Activated gamma-delta T cell (primary cell): ENCODE measurements around the gene AAGAB.

ENCODE experiments used
- DNase-seq: peaks from one replicate; lab custom pipeline; 2025; lab: John Stamatoyannopoulos, UW

Gene AAGAB

DNA sequence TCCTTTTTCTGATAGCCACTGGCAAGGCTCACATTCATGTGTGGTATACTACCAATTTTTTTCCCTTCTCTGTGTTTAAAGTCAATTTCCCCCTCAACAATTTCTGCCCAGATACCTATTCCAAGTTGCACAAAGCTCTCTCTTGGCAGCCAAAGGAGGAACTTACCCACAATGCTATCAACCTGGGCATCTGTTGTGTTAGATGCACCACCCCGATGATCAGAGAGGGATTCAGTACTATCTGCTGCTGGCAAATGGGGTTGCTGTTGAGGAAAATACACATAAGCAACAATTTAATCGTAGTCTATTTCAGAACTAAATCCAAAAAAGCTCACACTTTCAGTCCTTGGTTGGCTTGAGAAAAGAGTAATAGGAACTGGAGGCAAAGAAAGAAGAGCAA lies 46.1 kb downstream of the AAGAB start:
- DNase-seq: no peak

DNA sequence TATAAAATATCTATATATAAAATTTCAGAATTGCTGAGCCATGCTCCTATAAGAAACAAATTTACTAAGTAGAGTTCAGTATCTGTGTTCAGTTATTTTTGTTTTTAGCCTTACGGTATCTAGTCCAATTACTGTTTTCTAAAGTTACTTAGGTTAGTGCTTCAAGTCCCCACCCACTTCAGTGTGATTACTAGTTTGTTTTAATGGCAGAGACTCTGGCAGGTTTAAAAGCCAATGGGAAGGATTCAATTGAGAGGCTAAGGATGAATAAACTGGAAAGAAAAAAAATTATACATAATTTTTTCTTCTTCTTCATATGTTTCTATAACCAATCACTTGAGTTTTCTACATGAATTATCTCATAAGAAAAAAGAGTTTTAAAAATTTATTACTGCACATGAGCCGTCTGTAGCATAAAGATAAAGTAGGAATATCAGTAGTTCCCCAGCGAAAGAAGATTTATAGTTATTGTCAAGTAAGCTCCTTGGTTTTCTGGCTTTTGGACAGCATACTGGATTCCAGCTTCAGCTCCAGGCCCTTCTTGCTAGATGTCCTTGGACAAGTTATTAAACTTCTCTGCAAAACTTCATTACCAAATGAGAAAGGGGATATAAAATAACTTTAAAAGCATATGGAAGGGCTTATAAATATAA lies 46.8 kb downstream of the AAGAB start:
- no peak for DNase-seq

DNA sequence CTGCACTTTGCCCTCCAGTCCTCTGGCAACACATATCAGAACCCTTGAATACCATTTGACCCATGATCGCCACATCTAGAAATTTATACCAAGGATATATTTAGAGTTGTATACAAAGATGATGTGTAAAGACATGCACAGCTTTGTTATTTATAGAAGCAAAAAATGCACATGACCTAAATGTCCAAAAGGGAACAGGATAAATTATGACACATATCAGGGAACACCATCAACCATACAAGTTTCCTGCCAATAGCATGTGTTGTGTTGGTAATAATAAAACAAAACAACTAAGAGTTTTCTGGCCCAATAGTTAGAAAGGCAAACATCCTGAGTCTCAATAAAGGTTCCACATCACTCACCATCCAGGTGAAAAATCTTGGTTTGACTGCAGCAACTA lies 51.5 kb downstream of the AAGAB start:
- no peak for DNase-seq

- no peak for DNase-seq
These were observed 52.4 kb downstream of the AAGAB start for GRCh38 chr15:67202091-67202490.

GRCh38 chr15:67201136-67201535 lies 53.3 kb downstream of the AAGAB start:
- no peak for DNase-seq

- no peak for DNase-seq
These were observed 54.3 kb downstream of the AAGAB start for GRCh38 chr15:67199881-67200763.

- DNase-seq: no peak
These were observed 55.1 kb downstream of the AAGAB start for GRCh38 chr15:67199391-67199790.

GRCh38 chr15:67198157-67198754 lies 56.2 kb downstream of the AAGAB start:
- DNase-seq: no peak

- no peak for DNase-seq
These were observed 57.1 kb downstream of the AAGAB start for GRCh38 chr15:67197364-67197695.

DNA sequence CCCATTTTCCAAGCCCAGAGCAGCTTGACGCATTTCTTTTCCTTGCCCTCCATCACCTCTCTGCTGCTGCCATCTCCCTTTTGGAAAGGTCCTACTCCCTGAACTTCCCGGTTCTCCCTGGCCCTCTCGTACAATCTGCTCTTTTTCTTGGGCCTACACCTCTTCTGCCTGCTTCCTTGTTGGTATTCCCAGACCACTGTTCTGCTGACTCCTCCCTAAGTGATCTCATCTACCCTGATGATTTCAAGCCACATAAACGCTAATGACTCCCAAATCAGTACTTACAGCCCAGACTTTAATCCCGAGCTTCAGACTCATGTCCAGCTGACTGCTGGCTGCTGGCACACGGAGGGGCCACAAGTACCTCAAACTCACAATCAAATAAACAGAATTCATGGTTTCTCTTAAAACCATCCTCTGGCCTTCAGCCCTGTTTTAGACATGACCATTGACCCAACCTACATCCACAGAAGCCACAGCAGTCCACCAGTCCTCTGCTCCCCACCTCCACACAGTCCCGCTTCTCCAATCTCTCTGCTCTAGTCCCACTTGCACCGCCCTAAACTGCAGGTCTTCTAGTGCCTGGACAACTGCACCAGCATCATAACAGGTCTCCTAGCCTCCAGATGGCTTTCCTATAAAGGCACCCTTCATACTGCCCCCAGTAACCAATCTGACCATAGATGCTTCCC lies 57.6 kb downstream of the AAGAB start:
- no peak for DNase-seq

GRCh38 chr15:67196222-67196621 lies 58.2 kb downstream of the AAGAB start:
- DNase-seq: no peak

DNA sequence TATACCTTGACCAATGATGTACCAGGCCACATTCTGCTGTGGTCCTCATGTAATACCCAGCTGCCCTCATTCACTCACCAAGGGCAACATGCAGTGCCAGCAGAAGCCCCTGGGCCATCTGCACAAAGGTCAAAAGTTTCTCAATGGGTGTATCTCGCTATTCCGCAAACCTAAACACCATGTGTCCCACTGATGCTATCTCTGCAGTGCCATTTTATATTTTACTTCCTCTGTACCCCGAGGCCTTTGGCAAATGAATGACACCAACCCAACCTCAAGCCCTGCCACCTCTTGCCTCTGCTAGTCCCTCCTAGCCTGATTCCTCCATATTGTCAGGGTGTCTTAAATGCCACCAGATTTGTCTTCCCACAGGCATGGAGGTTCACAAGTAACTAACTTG lies 59.2 kb downstream of the AAGAB start:
- DNase-seq: no peak

GRCh38 chr15:67194171-67195114 lies 60.0 kb downstream of the AAGAB start:
- no peak for DNase-seq

DNA sequence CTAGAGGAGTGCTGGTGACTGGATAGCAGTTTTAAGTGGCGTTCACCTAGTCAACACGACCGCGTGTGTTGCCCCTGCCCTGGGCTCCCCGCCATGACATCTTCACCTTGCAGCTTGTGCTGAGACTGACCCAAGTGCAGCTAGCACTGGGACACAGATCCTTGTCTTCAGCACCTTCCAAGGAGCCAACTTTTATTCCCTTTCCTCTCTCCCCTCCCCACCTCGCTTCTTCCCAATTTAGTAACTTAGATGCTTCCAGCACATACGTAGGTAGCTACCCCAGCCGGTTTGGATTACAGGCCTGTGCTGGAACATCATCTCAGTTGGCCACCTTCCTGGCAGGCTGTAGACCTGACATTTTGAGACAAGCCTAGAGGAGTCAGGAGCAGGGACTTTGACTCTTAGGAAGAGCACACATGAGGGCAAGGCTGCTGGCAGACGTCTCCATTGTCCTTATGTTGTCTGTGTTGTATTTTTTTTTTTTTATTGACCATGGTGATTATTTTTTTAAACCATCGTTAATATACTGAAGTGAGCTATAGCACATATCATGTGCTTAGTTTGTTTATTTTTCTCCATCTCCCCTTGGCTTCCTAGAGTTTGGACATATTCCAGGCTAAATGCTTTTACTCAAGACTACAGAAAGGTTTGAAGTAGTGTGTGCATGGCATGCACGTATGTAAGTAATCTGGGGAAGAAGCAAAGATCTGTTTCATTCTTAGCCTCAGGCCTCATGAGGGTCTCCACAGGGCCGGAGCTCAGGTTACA lies 61.1 kb downstream of the AAGAB start:
- no peak for DNase-seq

DNA sequence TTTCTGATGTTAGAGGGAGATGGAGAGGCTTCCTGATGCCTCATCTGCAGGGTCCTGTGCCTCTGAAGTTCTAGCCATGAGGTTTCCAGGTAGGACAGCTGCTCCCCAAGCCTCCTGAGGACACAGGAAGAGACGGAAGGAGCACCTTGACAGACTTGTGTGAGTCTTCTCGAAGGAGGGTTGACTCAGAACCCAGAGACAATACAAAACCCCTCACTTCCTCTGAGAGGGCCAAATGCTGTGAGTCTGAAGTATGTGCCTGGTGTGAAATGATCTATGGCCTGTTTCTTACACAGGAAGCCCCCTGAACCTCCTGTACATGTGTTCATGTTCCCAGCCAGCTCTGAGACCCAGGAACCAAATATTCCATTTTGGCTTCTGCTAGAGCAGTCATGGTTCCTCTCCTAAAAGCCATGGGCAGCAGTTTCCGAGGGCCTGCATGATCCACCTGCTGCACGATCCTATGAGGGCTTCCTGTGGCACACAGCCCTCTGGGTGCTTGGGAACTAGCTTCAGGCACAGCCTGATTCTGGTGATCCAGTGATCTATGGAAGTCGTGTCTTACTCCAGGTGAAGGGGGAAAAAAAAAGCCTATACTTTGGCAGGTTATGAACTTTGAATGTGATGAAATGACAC lies 62.2 kb downstream of the AAGAB start:
- no peak for DNase-seq

- DNase-seq: no peak
These were observed 63.6 kb downstream of the AAGAB start for GRCh38 chr15:67190813-67191212.

GRCh38 chr15:67190326-67190725 lies 64.1 kb downstream of the AAGAB start:
- DNase-seq: no peak

- DNase-seq: no peak
These were observed 65.0 kb downstream of the AAGAB start for GRCh38 chr15:67189326-67190051.

DNA sequence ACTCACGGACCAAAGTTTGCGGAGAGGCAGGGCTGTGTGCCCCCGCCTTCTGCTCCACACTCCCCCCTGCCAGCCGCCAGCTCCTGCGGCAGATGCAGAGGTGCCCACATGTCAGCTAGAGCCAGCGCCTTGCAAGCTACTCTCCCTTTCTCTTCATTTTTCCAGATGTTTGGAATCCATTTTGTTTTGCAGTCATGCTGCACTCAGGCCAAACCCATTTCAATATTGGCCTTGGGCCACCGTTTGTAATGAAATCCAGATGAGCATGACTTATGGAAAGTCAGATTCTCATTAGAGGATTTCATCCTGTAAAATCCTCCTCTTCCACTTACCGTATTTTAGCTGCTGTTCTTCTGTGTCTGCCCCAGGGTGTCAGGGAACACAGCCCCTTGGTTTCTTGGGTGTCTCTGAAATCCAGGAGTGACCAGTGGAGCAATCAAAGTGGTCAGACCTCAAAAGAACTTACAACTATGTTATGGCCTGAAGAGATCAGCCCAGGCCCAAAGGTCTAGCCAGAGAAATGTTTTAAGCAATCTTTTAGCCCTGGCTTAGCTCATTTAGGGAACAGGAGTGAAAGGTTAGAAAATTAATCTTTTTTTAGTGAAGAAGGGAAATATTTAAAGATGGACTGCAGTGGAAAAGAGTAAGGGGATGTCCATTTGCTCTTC lies 65.8 kb downstream of the AAGAB start:
- DNase-seq: no peak
